HL-60 (cell line): Measurements from ENCODE around the gene GFPT1.

Source experiments
- DNase-seq, 2 experiments: peaks; one replicate each; pipeline ENCODE4 v3.0.0-alpha.2; 2010 to 2020; ENCODE audit warnings: low read depth in 1 of 2, low spot score in 1 of 2
- H3K27ac ChIP-seq: fragments of 250-450 bp; sonication (Bioruptor Pico); replicated peaks from 2 replicates; pipeline ENCODE4 v1.5.1; 2020; ENCODE audit warnings: mild to moderate bottlenecking, moderate library complexity
- H3K27me3 ChIP-seq: fragments of 250-450 bp; sonication (Bioruptor Pico); 2 replicates; pipeline ENCODE4 v1.5.1; 2021; ENCODE audit warnings: mild to moderate bottlenecking, moderate library complexity; ENCODE audit not compliant: insufficient read depth, poor library complexity, severe bottlenecking
- H3K4me3 ChIP-seq: replicated peaks from 2 replicates; pipeline ENCODE4 v1.5.1; 2011; ENCODE audit warnings: mild to moderate bottlenecking, control low read depth, low read length; ENCODE audit not compliant: insufficient read depth
- CTCF ChIP-seq: IDR thresholded peaks from one replicate; pipeline ENCODE4 v1.5.1; 2011; ENCODE audit warnings: low read length, control low read depth, inconsistent platforms; ENCODE audit not compliant: insufficient read depth
- GABPA ChIP-seq: IDR thresholded peaks from 2 replicates; pipeline ENCODE4 v1.6.1; 2012; ENCODE audit warnings: low read depth
- POLR2AphosphoS5 ChIP-seq: IDR thresholded peaks from 2 replicates; pipeline ENCODE4 v1.6.1; 2012; ENCODE audit warnings: low read depth
- REST ChIP-seq: IDR thresholded peaks from 2 replicates; pipeline ENCODE4 v1.6.1; 2012; ENCODE audit warnings: low read depth; ENCODE audit not compliant: insufficient replicate concordance
- SPI1 ChIP-seq: IDR thresholded peaks from 2 replicates; pipeline ENCODE4 v1.6.1; 2012; ENCODE audit warnings: low read depth, mild to moderate bottlenecking, borderline replicate concordance

GFPT1 gene

GRCh38 chr2:69292256-69292655 lies 94.8 kb downstream of the GFPT1 start:
- H3K27ac ChIP-seq, result no peak overlapping the region
- no peak for DNase-seq
- H3K4me3 ChIP-seq, result no peak overlapping the region
- H3K27me3 ChIP-seq, result no peaks in the 10 kb centered on the region
- TF ChIP-seq GABPA (no peak), SPI1 (no peak), POLR2AphosphoS5 (no peak), REST (no peak), CTCF (no peak)

GRCh38 chr2:69291721-69292120 lies 95.3 kb downstream of the GFPT1 start:
- Histone ChIP-seq H3K4me3 (no peak overlapping the region), H3K27me3 (no peaks in the 10 kb centered on the region), H3K27ac (no peak overlapping the region)
- no peak for TF ChIP-seq SPI1
- no peak for TF ChIP-seq CTCF
- no peak for TF ChIP-seq GABPA
- TF ChIP-seq REST, result no peak
- TF ChIP-seq POLR2AphosphoS5, result no peak
- DNase-seq, result no peak

GRCh38 chr2:69291004-69291650 lies 95.9 kb downstream of the GFPT1 start:
- no peak for TF ChIP-seq POLR2AphosphoS5
- no peak for TF ChIP-seq REST
- TF ChIP-seq GABPA, result no peak
- TF ChIP-seq SPI1, result no peak
- TF ChIP-seq CTCF, result no peak
- Histone ChIP-seq H3K27ac (no peak overlapping the region), H3K4me3 (no peak overlapping the region), H3K27me3 (no peaks in the 10 kb centered on the region)
- no peak for DNase-seq
